HepG2 (cell line): Measurements from ENCODE around the gene MYO5B. TPM values are rescaled to one million over a fixed set of nuclear protein-coding genes. Genes with fewer than 3 reads are reported as not detected.

ENCODE experiments used
- ATAC-seq: fragments of 200-7000 bp; cut with Tn5 transposase; 3 replicates; pipeline ENCODE4 v1.9.1; 2020; ENCODE audit warnings: mild to moderate bottlenecking, moderate library complexity
- BruUV-seq: library from RNA; stranded (reverse); fragments of 400-500 nt; replicated peaks from 2 replicates; lab custom pipeline; 2021; lab: Mats Ljungman, UMichigan
- CTCF ChIA-PET: fragments of 300-600 bp; formaldehyde crosslinking; extraction: SDS; loops from one replicate; lab custom pipeline; 2021; ENCODE audit warnings: low total read pairs, inconsistent platforms, low intra/inter-chr PET ratio; lab: Yijun Ruan, JAX
- POLR2A ChIA-PET: fragments of 350-600 bp; sonication (Branson Sonifier 250); formaldehyde crosslinking; loops from one replicate; lab custom pipeline; 2020; ENCODE audit warnings: antibody characterized with exemption, inconsistent platforms; lab: Yijun Ruan, JAX
- DNase-seq: peaks from one replicate; pipeline ENCODE4 v3.0.0-alpha.2; 2015; ENCODE audit warnings: low spot score
- FAIRE-seq: peaks from 3 replicates; lab custom pipeline; 2011; peaks lifted over from hg19 to GRCh38; lab: Jason Lieb, UNC
- H2AFZ ChIP-seq: one replicate; pipeline ENCODE4 v1.6.1; 2011; ENCODE audit warnings: low read length, inconsistent platforms
- H3K27ac ChIP-seq: fragments of 300-600 bp; 3 replicates; pipeline ENCODE4 v1.8.0; 2011; ENCODE audit warnings: mixed run types, mild to moderate bottlenecking, mixed read lengths, low read length, inconsistent platforms; ENCODE audit not compliant: insufficient read depth; ENCODE audit errors: extremely low read length
- H3K27me3 ChIP-seq, 2 experiments: fragments of 200-600 bp in 1 of 2; 2 replicates in 1 of 2; 3 replicates in 1 of 2; pipeline versions ENCODE4 v1.6.0 to v1.8.0; 2011; ENCODE audit warnings: low read length in 2 of 2, mild to moderate bottlenecking in 2 of 2, moderate library complexity in 2 of 2, inconsistent platforms in 1 of 2; ENCODE audit not compliant: insufficient read depth in 2 of 2, control insufficient read depth in 1 of 2
- H3K36me3 ChIP-seq, 2 experiments: fragments of 200-600 bp in 1 of 2; replicated peaks in 1 of 2; 2 replicates in 1 of 2; 3 replicates in 1 of 2; pipeline versions ENCODE4 v1.5.1 to v1.8.0; 2011; ENCODE audit warnings: low read length in 2 of 2, inconsistent platforms in 1 of 2; ENCODE audit not compliant: insufficient read depth in 2 of 2, control insufficient read depth in 1 of 2
- H3K4me1 ChIP-seq: 2 replicates; pipeline ENCODE4 v1.5.1; 2012; ENCODE audit warnings: low read length, inconsistent platforms; ENCODE audit not compliant: insufficient read depth
- H3K4me2 ChIP-seq: 2 replicates; pipeline ENCODE4 v1.6.0; 2011; ENCODE audit warnings: low read depth, low read length, inconsistent platforms
- H3K4me3 ChIP-seq, 3 experiments: fragments of 200-600 bp in 1 of 3; sonication (generic), shearing (Covaris generic) in 1 of 3; replicated peaks in 1 of 3; 2 replicates each; pipeline ENCODE4 v1.5.1; 2011 to 2016; ENCODE audit warnings: low read length in 3 of 3, inconsistent platforms in 2 of 3, low read depth in 2 of 3, mild to moderate bottlenecking in 2 of 3, control low read depth in 1 of 3, mixed read lengths in 1 of 3; ENCODE audit not compliant: insufficient read depth in 1 of 3
- H3K79me2 ChIP-seq: one replicate; pipeline ENCODE4 v1.6.1; 2011; ENCODE audit warnings: low read length, inconsistent platforms; ENCODE audit not compliant: insufficient read depth
- H3K9ac ChIP-seq: 2 replicates; pipeline ENCODE4 v1.6.0; 2011; ENCODE audit warnings: mild to moderate bottlenecking, low read depth, low read length, inconsistent platforms; ENCODE audit not compliant: insufficient read depth
- H3K9me3 ChIP-seq: 2 replicates; pipeline ENCODE4 v1.5.1; 2012; ENCODE audit warnings: mild to moderate bottlenecking, low read length
- H4K20me1 ChIP-seq: 2 replicates; pipeline ENCODE4 v1.6.0; 2011; ENCODE audit warnings: inconsistent platforms, mild to moderate bottlenecking, low read length, moderate library complexity; ENCODE audit not compliant: insufficient read depth
- CBX2 ChIP-seq, 2 experiments: fragments of 200-600 bp in 1 of 2; sonication (generic); formaldehyde crosslinking in 1 of 2; IDR thresholded peaks; 2 replicates each; pipeline versions ENCODE4 v1.7.0 to v1.8.1; 2018 to 2022; ENCODE audit warnings: low read depth in 2 of 2, low read length in 1 of 2, mild to moderate bottlenecking in 1 of 2, missing genetic modification reagents in 1 of 2
- NFYB ChIP-seq: sonication (generic); formaldehyde crosslinking; IDR thresholded peaks from 2 replicates; pipeline ENCODE4 v1.4.0; 2020; ENCODE audit warnings: missing genetic modification reagents
- PAXIP1 ChIP-seq: sonication (generic); formaldehyde crosslinking; conservative IDR thresholded peaks from 2 replicates; pipeline ENCODE4 v1.4.0; 2020; ENCODE audit warnings: mild to moderate bottlenecking, missing genetic modification reagents, moderate library complexity
- PRPF4 ChIP-seq: fragments of 200-400 bp; formaldehyde crosslinking; IDR thresholded peaks from 2 replicates; pipeline ENCODE4 v1.6.1; 2016; ENCODE audit warnings: low read length, low read depth; ENCODE audit not compliant: poor library complexity, severe bottlenecking
- TBX3 ChIP-seq: fragments of 450-650 bp; IDR thresholded peaks from 2 replicates; pipeline ENCODE4 v1.6.1; 2017; ENCODE audit warnings: antibody characterized with exemption, mild to moderate bottlenecking, inconsistent platforms, borderline replicate concordance
- TOE1 ChIP-seq: sonication (generic); formaldehyde crosslinking; IDR thresholded peaks from 2 replicates; pipeline ENCODE4 v1.4.0; 2020; ENCODE audit warnings: mild to moderate bottlenecking, missing genetic modification reagents
- USF2 ChIP-seq, 2 experiments: sonication (generic) in 1 of 2; formaldehyde crosslinking in 1 of 2; IDR thresholded peaks; 2 replicates each; pipeline versions ENCODE4 v1.5.1 to v1.6.1; 2011 to 2020; ENCODE audit warnings: borderline replicate concordance in 1 of 2, low read depth in 1 of 2, low read length in 1 of 2, mild to moderate bottlenecking in 1 of 2, missing genetic modification reagents in 1 of 2, moderate library complexity in 1 of 2
- ZUFSP ChIP-seq: sonication (generic); formaldehyde crosslinking; IDR thresholded peaks from 2 replicates; pipeline ENCODE4 v1.9.0; 2021; ENCODE audit warnings: missing genetic modification reagents, mild to moderate bottlenecking, borderline replicate concordance
- WGBS: methylation state at CpG from one replicate; pipeline ENCODE4 v1.1.6; 2017; ENCODE audit warnings: low lambda C conversion rate; 5-methylcytosine and 5-hydroxymethylcytosine counted together
- in situ Hi-C: cut with HindIII; loops from 2 replicates; pipeline ENCODE4 v1.10.0; 2017; ENCODE audit warnings: low pct_unique_long_range_greater_than_20kb; ENCODE audit not compliant: extremely low pct_ligation_motif_present
- intact Hi-C: fragments of 100-400 bp; cut with micrococcal nuclease; formaldehyde crosslinking; loops from one replicate; pipeline ENCODE4 v1.10.0; 2022; ENCODE audit not compliant: unreplicated experiment
- polyA plus RNA-seq, 8 experiments: library from polyadenylated mRNA; depleted of rRNA in 3 of 8; stranded (reverse) in 7 of 8; unstranded in 1 of 8; fragments of >200 nt; fragmentation: Illumina TruSeq in 4 of 8; extraction: Trizol in 4 of 8; gene quantifications; 2 replicates each; pipeline versions ENCODE4 v1.2.1 to v1.2.3, GENCODE V29; 2011 to 2016; ENCODE audit warnings: low read depth in 4 of 8, missing spikeins in 1 of 8, mixed read lengths in 1 of 8; ENCODE audit not compliant: insufficient read depth in 1 of 8
- total RNA-seq, 5 experiments: library from RNA; depleted of rRNA; stranded (reverse); fragments of >200 nt; fragmentation: Illumina TruSeq; extraction: Trizol; gene quantifications; 2 replicates each; pipeline ENCODE4 v1.2.3, GENCODE V29; 2016; ENCODE audit warnings: low read depth in 1 of 5

The MYO5B gene
- total and polyA plus RNA-seq, 2 of the 13 experiments (the other 11 are each of a cell fraction or from before 2014, with no cell fraction given) = 13.1 to 24.0 TPM

GRCh38 chr18:50039746-50040145, 155.2 kb downstream of the MYO5B start:
- no peak for ATAC-seq
- H3K4me2 ChIP-seq = no peak overlapping the region
- in situ Hi-C loops = no loop called here
- no peak overlapping the region for H2AFZ ChIP-seq
- no peak overlapping the region for H3K9ac ChIP-seq
- no peaks in the 10 kb centered on the region for H4K20me1 ChIP-seq
- TF ChIP-seq NFYB (no peak), USF2 (IDR thresholded peaks at IDR 0.05; ENCODE audit: low read depth, low read length) (no peak), USF2 (CRISPR knock-in tag; IDR thresholded peaks at IDR 0.05; ENCODE audit: borderline replicate concordance) (no peak), CBX2 (IDR thresholded peaks at IDR 0.05; ENCODE audit: low read depth, low read length) (no peak), CBX2 (CRISPR knock-in tag; IDR thresholded peaks at IDR 0.05; ENCODE audit: low read depth) (no peak), TBX3 (no peak), PAXIP1 (CRISPR knock-in tag) (no peak), PRPF4 (no peak), ZUFSP (CRISPR knock-in tag) (no peak), TOE1 (CRISPR knock-in tag) (no peak)
- H3K27me3 ChIP-seq = no peaks in the 10 kb centered on the region
- CTCF ChIA-PET = no interaction called here
- 96% methylated on average over 5 of the region's 5 CpGs for WGBS
- H3K4me1 ChIP-seq = no peaks in the 10 kb centered on the region
- DNase-seq = no peak
- H3K4me3 ChIP-seq = no peak overlapping the region
- POLR2A ChIA-PET = no interaction called here
- intact Hi-C loops = no loop called here
- H3K79me2 ChIP-seq = no peaks in the 10 kb centered on the region
- no TSS peak for BruUV-seq
- H3K9me3 ChIP-seq = no peaks in the 10 kb centered on the region
- FAIRE-seq = no peak
- H3K27ac ChIP-seq = no peak overlapping the region
- peaks cover 0 to 2% of the 10 kb centered on the region in 2 experiments; a peak in 1 of 5 replicates for H3K36me3 ChIP-seq
